K562 (cell line): ENCODE results near the gene STAMBPL1. TPM values are rescaled to one million over a fixed set of nuclear protein-coding genes. Genes with fewer than 3 reads are reported as not detected.

ENCODE experiments used
- ATAC-seq: fragments of 200-7000 bp; cut with Tn5 transposase; 3 replicates; pipeline ENCODE4 v1.9.1; 2020; ENCODE audit warnings: moderate library complexity
- BruUV-seq: library from RNA; stranded (reverse); fragments of 400-500 nt; replicated peaks from 2 replicates; lab custom pipeline; 2021; lab: Mats Ljungman, UMichigan
- CTCF ChIA-PET: fragments of 300-600 bp; formaldehyde crosslinking; extraction: SDS; loops from one replicate; lab custom pipeline; 2021; ENCODE audit warnings: low intra/inter-chr PET ratio; lab: Yijun Ruan, JAX
- POLR2A ChIA-PET: fragments of 300-600, 350-650 bp; sonication (Branson Sonifier 250); formaldehyde crosslinking; extraction: SDS; loops from one replicate; lab custom pipeline; 2021; ENCODE audit warnings: antibody characterized with exemption, inconsistent platforms; lab: Yijun Ruan, JAX
- DNase-seq, 4 experiments: peaks; one replicate each; pipeline versions ENCODE4 v3.0.0 to v3.0.0-alpha.2; 2011 to 2018; ENCODE audit warnings: low spot score in 3 of 4, mixed read lengths in 3 of 4; ENCODE audit errors: extremely low read depth in 1 of 4
- FAIRE-seq: peaks from 2 replicates; lab custom pipeline; 2011; peaks lifted over from hg19 to GRCh38; lab: Jason Lieb, UNC
- H2AFZ ChIP-seq: 2 replicates; pipeline ENCODE4 v1.6.0; 2011; ENCODE audit warnings: low read depth, low read length, control low read depth, inconsistent platforms
- H3K27ac ChIP-seq: fragments of 200-600 bp; 3 replicates; pipeline ENCODE4 v1.8.0; 2011; ENCODE audit warnings: low read depth, mild to moderate bottlenecking, control low read depth, inconsistent platforms, low read length, moderate library complexity, mixed read lengths; ENCODE audit errors: extremely low read depth
- H3K27me3 ChIP-seq, 2 experiments: fragments of 300-600 bp in 1 of 2; 2 replicates in 1 of 2; 3 replicates in 1 of 2; pipeline versions ENCODE4 v1.6.0 to v1.8.0; 2011; ENCODE audit warnings: inconsistent platforms in 2 of 2, low read length in 2 of 2, mild to moderate bottlenecking in 1 of 2, mixed read lengths in 1 of 2, moderate library complexity in 1 of 2; ENCODE audit not compliant: control insufficient read depth in 2 of 2, insufficient read depth in 2 of 2
- H3K36me3 ChIP-seq: fragments of 300-600 bp; 3 replicates; pipeline ENCODE4 v1.8.0; 2011; ENCODE audit warnings: mild to moderate bottlenecking, low read length, inconsistent platforms; ENCODE audit not compliant: control insufficient read depth, insufficient read depth
- H3K4me1 ChIP-seq, 2 experiments: fragments of 200-600 bp in 1 of 2; replicated peaks in 1 of 2; 2 replicates in 1 of 2; 3 replicates in 1 of 2; pipeline versions ENCODE4 v1.5.1 to v1.8.0; 2011; ENCODE audit warnings: inconsistent platforms in 2 of 2, low read length in 2 of 2, mild to moderate bottlenecking in 1 of 2, mixed read lengths in 1 of 2, moderate library complexity in 1 of 2; ENCODE audit not compliant: control insufficient read depth in 2 of 2, insufficient read depth in 2 of 2
- H3K4me2 ChIP-seq: 2 replicates; pipeline ENCODE4 v1.6.1; 2011; ENCODE audit warnings: low read length, control low read depth, inconsistent platforms, mixed read lengths; ENCODE audit not compliant: insufficient read depth
- H3K4me3 ChIP-seq: fragments of 200-600 bp; sonication (generic), shearing (Covaris generic); 2 replicates; pipeline ENCODE4 v1.5.1; 2016; ENCODE audit warnings: control low read depth, inconsistent platforms
- H3K79me2 ChIP-seq: fragments of 200-600 bp; 3 replicates; pipeline ENCODE4 v1.8.0; 2011; ENCODE audit warnings: low read length, inconsistent platforms; ENCODE audit not compliant: control insufficient read depth, insufficient read depth
- H3K9ac ChIP-seq, 2 experiments: 2 replicates each; pipeline versions ENCODE4 v1.6.0 to v1.6.1; 2011; ENCODE audit warnings: low read depth in 2 of 2, low read length in 2 of 2, control low read depth in 1 of 2, inconsistent platforms in 1 of 2, mild to moderate bottlenecking in 1 of 2, mixed read lengths in 1 of 2; ENCODE audit not compliant: insufficient read depth in 1 of 2
- H3K9me1 ChIP-seq: one replicate; pipeline ENCODE4 v1.6.0; 2011; ENCODE audit warnings: inconsistent platforms, mild to moderate bottlenecking, low read length, moderate library complexity; ENCODE audit not compliant: control insufficient read depth, insufficient read depth
- H3K9me3 ChIP-seq: replicated peaks from 2 replicates; pipeline ENCODE4 v1.5.1; 2011; ENCODE audit warnings: low read depth, low read length, inconsistent platforms; ENCODE audit not compliant: control insufficient read depth, insufficient read depth
- H4K20me1 ChIP-seq: replicated peaks from 2 replicates; pipeline ENCODE4 v1.6.1; 2011; ENCODE audit warnings: low read length, inconsistent platforms, mixed read lengths; ENCODE audit not compliant: control insufficient read depth, insufficient read depth
- CHD1 ChIP-seq: fragments of 200-600 bp; sonication (generic); IDR thresholded peaks from one replicate; pipeline ENCODE4 v1.6.1; 2012; ENCODE audit warnings: mild to moderate bottlenecking, moderate library complexity, low read length, inconsistent platforms
- COPS2 ChIP-seq: fragments of 450-650 bp; conservative IDR thresholded peaks from 2 replicates; pipeline ENCODE4 v1.6.1; 2016; ENCODE audit warnings: mild to moderate bottlenecking, moderate library complexity
- DPF2 ChIP-seq: fragments of 450-650 bp; IDR thresholded peaks from 2 replicates; pipeline ENCODE4 v1.6.1; 2016
- EZH2 ChIP-seq: IDR thresholded peaks from 2 replicates; pipeline ENCODE4 v1.6.1; 2012; ENCODE audit warnings: low read depth, mild to moderate bottlenecking, inconsistent platforms, low read length, borderline replicate concordance
- HNRNPLL ChIP-seq: fragments of 200-400 bp; formaldehyde crosslinking; IDR thresholded peaks from 2 replicates; pipeline ENCODE4 v1.6.1; 2017; ENCODE audit warnings: low read length, low read depth, mild to moderate bottlenecking; ENCODE audit not compliant: poor library complexity, severe bottlenecking
- HOXB6 ChIP-seq: fragments of 250-450 bp; sonication (Bioruptor Pico); IDR thresholded peaks from 2 replicates; pipeline ENCODE4 v1.5.1; 2022; ENCODE audit warnings: mild to moderate bottlenecking, borderline replicate concordance
- MYC ChIP-seq, 2 experiments: fragments of 250-450 bp in 1 of 2; sonication (Bioruptor Pico) in 1 of 2; IDR thresholded peaks; 2 replicates each; pipeline versions ENCODE4 v1.5.1 to v1.6.1; 2012 to 2021; ENCODE audit warnings: low read depth in 2 of 2, borderline replicate concordance in 1 of 2, improper control_type of control experiment in 1 of 2, low read length in 1 of 2, mild to moderate bottlenecking in 1 of 2, moderate library complexity in 1 of 2
- ZNF197 ChIP-seq: fragments of 200-800 bp; sonication (Bioruptor generic); IDR thresholded peaks from 2 replicates; pipeline ENCODE4 v1.6.1; 2016; ENCODE audit warnings: low read depth, missing genetic modification characterization, missing compliant biosample characterization
- ZNF41 ChIP-seq: fragments of 250-450 bp; sonication (Bioruptor Pico); conservative IDR thresholded peaks from 2 replicates; pipeline ENCODE4 v1.4.0; 2020; ENCODE audit warnings: mild to moderate bottlenecking
- WGBS: fragments of 100-300 bp; shearing (Covaris generic); methylation state at CpG from one replicate; pipeline ENCODE4 v1.1.6; 2016; ENCODE audit warnings: low coverage, mixed read lengths; ENCODE audit not compliant: insufficient coverage; ENCODE audit errors: missing lambda C conversion rate; 5-methylcytosine and 5-hydroxymethylcytosine counted together
- in situ Hi-C: fragments of 300-500 bp; cut with MboI; formaldehyde crosslinking; loops from 4 replicates; pipeline ENCODE4 v1.15.0; 2018; ENCODE audit warnings: inconsistent platforms, mixed read lengths
- intact Hi-C: fragments of 100-400 bp; cut with micrococcal nuclease; formaldehyde crosslinking; loops from 2 replicates; pipeline ENCODE4 v1.14.2; 2022
- polyA plus RNA-seq, 8 experiments: library from polyadenylated mRNA; depleted of rRNA in 4 of 8; stranded (reverse) in 5 of 8; unstranded in 3 of 8; fragments of >200 nt; fragmentation: Nextera tagmentation in 2 of 8; fragmentation: Illumina TruSeq in 1 of 8; extraction: Ambion mirVana in 2 of 8; extraction: Trizol in 1 of 8; gene quantifications; 2 replicates each; pipeline versions ENCODE4 v1.2.1 to v1.2.3, GENCODE V29; 2011 to 2014; ENCODE audit warnings: inconsistent platforms in 1 of 8, missing spikeins in 1 of 8
- total RNA-seq, 7 experiments: library from RNA; depleted of rRNA in 6 of 7; stranded (reverse); fragments of >200 nt in 6 of 7; fragmentation: Illumina TruSeq in 2 of 7; extraction: Trizol in 2 of 7; gene quantifications; 2 replicates each; pipeline versions ENCODE4 v1.2.1 to v1.2.3, GENCODE V29; 2011 to 2021; ENCODE audit warnings: low replicate concordance in 1 of 7
- TF ChIP-seq, protein P1 (sequence below): fragments of 250-450 bp; sonication (Bioruptor Pico); IDR thresholded peaks from 2 replicates; pipeline ENCODE4 v1.4.0; 2020; ENCODE audit warnings: mild to moderate bottlenecking, moderate library complexity
- TF ChIP-seq, protein P2 (sequence below): fragments of 450-650 bp; IDR thresholded peaks from 2 replicates; pipeline ENCODE4 v1.6.1; 2016

The STAMBPL1 gene
- total and polyA plus RNA-seq, 9 of the 15 experiments (the other 6 are each of a cell fraction or from before 2014, with no cell fraction given): 0.09 TPM; not detected in 8

DNA sequence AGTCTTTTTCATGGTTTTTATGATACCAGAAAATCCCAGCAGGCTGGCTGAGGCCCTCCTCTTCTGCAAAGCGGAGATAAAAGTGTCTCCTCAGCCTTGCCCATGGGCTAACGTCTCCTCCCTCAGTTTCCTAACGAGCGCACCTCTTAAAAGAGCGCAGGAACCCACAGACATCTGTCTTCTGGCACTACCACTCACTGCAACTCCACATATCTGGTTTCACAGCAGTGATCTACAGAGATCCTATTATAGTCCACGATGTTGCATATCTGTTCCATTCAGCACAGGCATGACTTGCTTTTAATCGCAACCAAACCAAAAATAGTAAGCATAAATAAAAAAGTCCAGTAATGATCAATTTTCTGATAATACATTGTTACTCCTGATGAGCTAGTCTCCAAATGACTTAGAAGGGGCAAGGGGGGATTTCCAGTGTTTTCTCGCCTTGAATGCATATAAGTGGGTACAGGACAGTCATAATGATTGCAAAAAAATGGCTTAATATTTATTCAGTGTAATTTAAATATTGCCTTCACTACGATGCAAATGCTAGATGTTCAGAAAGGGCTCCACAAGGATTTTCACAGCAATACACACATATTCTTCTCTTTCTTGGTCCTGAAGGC lies 49.3 kb upstream of the STAMBPL1 start:
- Histone ChIP-seq H3K4me1 (no peaks in the 10 kb centered on the region), H3K9me1 (no peaks in the 10 kb centered on the region), H4K20me1 (no peaks in the 10 kb centered on the region), H3K4me3 (no peak overlapping the region), H3K4me2 (no peak overlapping the region), H3K79me2 (no peaks in the 10 kb centered on the region), H3K9me3 (no peaks in the 10 kb centered on the region), H3K9ac (no peak overlapping the region), H3K27me3 (no peaks in the 10 kb centered on the region), H3K27ac (no peak overlapping the region), H3K36me3 (no peaks in the 10 kb centered on the region), H2AFZ (no peak overlapping the region)
- ChIA-PET POLR2A (no interaction called here), CTCF (no interaction called here)
- WGBS: 0% methylated on average over 8 of the region's 9 CpGs
- intact Hi-C loops (loop anchor here (10.0 kb wide), 1 partner anchor 154 kb away; no protein-coding TSS in a partner anchor), in situ Hi-C loops (no loop called here)
- no TSS peak for BruUV-seq
- no peak for ATAC-seq
- TF ChIP-seq COPS2 (no peak), EZH2 (no peak), CHD1 (no peak)
- FAIRE-seq: no peak
- DNase-seq: no peak

DNA sequence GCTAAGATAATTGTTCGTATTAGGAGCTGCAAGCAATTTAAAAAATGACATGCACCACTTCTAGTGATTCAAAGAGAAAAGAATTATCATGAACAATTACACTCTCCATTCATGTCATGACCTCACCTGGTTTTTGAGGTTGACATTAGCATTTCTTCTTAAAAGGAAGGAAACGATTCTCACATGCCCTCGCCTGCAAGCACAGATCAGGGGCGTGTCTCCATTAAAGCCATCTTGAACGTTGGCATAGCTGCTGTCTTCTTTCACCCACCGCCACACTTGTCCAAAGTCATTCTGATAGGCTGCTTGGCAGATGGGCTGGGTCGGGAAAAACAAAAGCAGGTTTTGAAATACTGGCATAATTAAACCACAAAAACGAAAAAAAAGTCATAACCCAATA lies 48.3 kb upstream of the STAMBPL1 start:
- POLR2A ChIA-PET: no interaction called here
- TF ChIP-seq MYC (IDR thresholded peaks at IDR 0.05; ENCODE audit: low read depth, low read length): no peak
- no peak for TF ChIP-seq MYC (CRISPR knock-in tag; IDR thresholded peaks at IDR 0.05; ENCODE audit: borderline replicate concordance, low read depth)
- TF ChIP-seq, protein P1, sequence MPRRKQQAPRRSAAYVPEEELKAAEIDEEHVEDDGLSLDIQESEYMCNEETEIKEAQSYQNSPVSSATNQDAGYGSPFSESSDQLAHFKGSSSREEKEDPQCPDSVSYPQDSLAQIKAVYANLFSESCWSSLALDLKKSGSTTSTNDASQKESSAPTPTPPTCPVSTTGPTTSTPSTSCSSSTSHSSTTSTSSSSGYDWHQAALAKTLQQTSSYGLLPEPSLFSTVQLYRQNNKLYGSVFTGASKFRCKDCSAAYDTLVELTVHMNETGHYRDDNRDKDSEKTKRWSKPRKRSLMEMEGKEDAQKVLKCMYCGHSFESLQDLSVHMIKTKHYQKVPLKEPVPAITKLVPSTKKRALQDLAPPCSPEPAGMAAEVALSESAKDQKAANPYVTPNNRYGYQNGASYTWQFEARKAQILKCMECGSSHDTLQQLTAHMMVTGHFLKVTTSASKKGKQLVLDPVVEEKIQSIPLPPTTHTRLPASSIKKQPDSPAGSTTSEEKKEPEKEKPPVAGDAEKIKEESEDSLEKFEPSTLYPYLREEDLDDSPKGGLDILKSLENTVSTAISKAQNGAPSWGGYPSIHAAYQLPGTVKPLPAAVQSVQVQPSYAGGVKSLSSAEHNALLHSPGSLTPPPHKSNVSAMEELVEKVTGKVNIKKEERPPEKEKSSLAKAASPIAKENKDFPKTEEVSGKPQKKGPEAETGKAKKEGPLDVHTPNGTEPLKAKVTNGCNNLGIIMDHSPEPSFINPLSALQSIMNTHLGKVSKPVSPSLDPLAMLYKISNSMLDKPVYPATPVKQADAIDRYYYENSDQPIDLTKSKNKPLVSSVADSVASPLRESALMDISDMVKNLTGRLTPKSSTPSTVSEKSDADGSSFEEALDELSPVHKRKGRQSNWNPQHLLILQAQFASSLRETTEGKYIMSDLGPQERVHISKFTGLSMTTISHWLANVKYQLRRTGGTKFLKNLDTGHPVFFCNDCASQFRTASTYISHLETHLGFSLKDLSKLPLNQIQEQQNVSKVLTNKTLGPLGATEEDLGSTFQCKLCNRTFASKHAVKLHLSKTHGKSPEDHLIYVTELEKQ: no peak
- no peak for TF ChIP-seq HNRNPLL
- no peak for TF ChIP-seq ZNF41 (CRISPR knock-in tag)
- TF ChIP-seq ZNF197 (CRISPR knock-in tag): no peak
- no peak for TF ChIP-seq HOXB6 (CRISPR knock-in tag)
- TF ChIP-seq DPF2: no peak
- TF ChIP-seq, protein P2, sequence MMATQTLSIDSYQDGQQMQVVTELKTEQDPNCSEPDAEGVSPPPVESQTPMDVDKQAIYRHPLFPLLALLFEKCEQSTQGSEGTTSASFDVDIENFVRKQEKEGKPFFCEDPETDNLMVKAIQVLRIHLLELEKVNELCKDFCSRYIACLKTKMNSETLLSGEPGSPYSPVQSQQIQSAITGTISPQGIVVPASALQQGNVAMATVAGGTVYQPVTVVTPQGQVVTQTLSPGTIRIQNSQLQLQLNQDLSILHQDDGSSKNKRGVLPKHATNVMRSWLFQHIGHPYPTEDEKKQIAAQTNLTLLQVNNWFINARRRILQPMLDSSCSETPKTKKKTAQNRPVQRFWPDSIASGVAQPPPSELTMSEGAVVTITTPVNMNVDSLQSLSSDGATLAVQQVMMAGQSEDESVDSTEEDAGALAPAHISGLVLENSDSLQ: no peak

More for the DNA sequence above, 48.3 kb upstream of the STAMBPL1 start:
- Histone ChIP-seq H3K9ac (no peak overlapping the region), H3K4me3 (no peak overlapping the region), H3K27ac (no peak overlapping the region), H4K20me1 (no peaks in the 10 kb centered on the region), H3K9me1 (no peaks in the 10 kb centered on the region), H3K4me2 (no peak overlapping the region), H2AFZ (no peak overlapping the region), H3K27me3 (no peaks in the 10 kb centered on the region), H3K4me1 (no peaks in the 10 kb centered on the region), H3K79me2 (no peaks in the 10 kb centered on the region), H3K36me3 (no peaks in the 10 kb centered on the region), H3K9me3 (no peaks in the 10 kb centered on the region)
- BruUV-seq: no TSS peak
- ATAC-seq (no peak), FAIRE-seq (no peak), DNase-seq (no peak)
- CTCF ChIA-PET: no interaction called here
- in situ Hi-C loops: no loop called here
- WGBS: 0% methylated on average over 8 of the region's 8 CpGs
- intact Hi-C loops: loop anchor here (10.0 kb wide), 1 partner anchor 153 kb away; no protein-coding TSS in a partner anchor
